ENCODE measurements around the gene ZC3H10.

- TF ChIP-seq CTCF (IDR thresholded peaks at IDR 0.05) (no peak), EP300 (IDR thresholded peaks at IDR 0.05; ENCODE audit: low read depth) (no peak), POLR2A (IDR thresholded peaks at IDR 0.05) (no peak)
Observed at GRCh38 chr12:56150563-56150962, 32.5 kb downstream of the ZC3H10 start.

Measured in transverse colon (tissue), 3 donors.